HG02798 (cell line): ENCODE data around the gene CILP2.

ENCODE experiments used
- ATAC-seq: cut with Tn5 transposase; IDR thresholded peaks from one replicate; pipeline ENCODE4 v1.9.1; 2021; ENCODE audit warnings: mild to moderate bottlenecking; ENCODE audit not compliant: unreplicated experiment, poor library complexity

The CILP2 gene

GRCh38 chr19:19502808-19503602 is 35.1 kb upstream of the CILP2 start:
- no peak for ATAC-seq

GRCh38 chr19:19504754-19505668 is 33.1 kb upstream of the CILP2 start:
- ATAC-seq, result no peak

GRCh38 chr19:19505669-19506326 is 32.3 kb upstream of the CILP2 start:
- ATAC-seq, result no peak

- ATAC-seq, result no peak
These were observed 31.5 kb upstream of the CILP2 start for GRCh38 chr19:19506592-19506991.

GRCh38 chr19:19507354-19507753 is 30.7 kb upstream of the CILP2 start:
- no peak for ATAC-seq

GRCh38 chr19:19508217-19508616 is 29.8 kb upstream of the CILP2 start:
- no peak for ATAC-seq

GRCh38 chr19:19510432-19510831 is 27.6 kb upstream of the CILP2 start:
- ATAC-seq, result no peak

GRCh38 chr19:19513682-19514081 is 24.4 kb upstream of the CILP2 start:
- no peak for ATAC-seq

GRCh38 chr19:19514215-19514657 is 23.8 kb upstream of the CILP2 start:
- ATAC-seq, result no peak

GRCh38 chr19:19514881-19515641 is 23.0 kb upstream of the CILP2 start, which contains the start of gene TSSK6:
TSS of gene TSSK6 (minus strand) at chr19:19515548. CDS start at chr19:19515427, 121 bp downstream.
- ATAC-seq, result no peak

GRCh38 chr19:19515642-19516519 is 22.2 kb upstream of the CILP2 start, which contains the start of gene NDUFA13:
TSS of gene NDUFA13 (plus strand) at chr19:19516225. CDS start at chr19:19516239, 14 bp downstream.
- peak; percentile 93 for ATAC-seq

GRCh38 chr19:19517235-19517619 is 20.8 kb upstream of the CILP2 start:
- no peak for ATAC-seq

GRCh38 chr19:19520989-19521388 is 17.1 kb upstream of the CILP2 start:
- ATAC-seq, result no peak

GRCh38 chr19:19523177-19523576 is 14.9 kb upstream of the CILP2 start:
- no peak for ATAC-seq

GRCh38 chr19:19524053-19524452 is 14.0 kb upstream of the CILP2 start:
- peak; percentile 54 for ATAC-seq

- no peak for ATAC-seq
These were observed 12.3 kb upstream of the CILP2 start for GRCh38 chr19:19525611-19526380.

- no peak for ATAC-seq
These were observed 11.3 kb upstream of the CILP2 start for GRCh38 chr19:19526581-19527370.

- ATAC-seq, result no peak
These were observed 10.8 kb upstream of the CILP2 start for GRCh38 chr19:19527371-19527656.
